Stimulated activated CD8-positive, alpha-beta memory T cell treated with anti-CD3 and anti-CD28 coated beads, Interleukin-12 subunit alpha, Interleukin-12 subunit beta, amount 100 ng/mL, for 4 hours (primary cell): Measurements from ENCODE around the gene ZNF423.

Experiments
- DNase-seq: peaks from one replicate; pipeline ENCODE4 v3.0.0-alpha.2; 2020; ENCODE audit warnings: low read depth

ZNF423 gene

DNA sequence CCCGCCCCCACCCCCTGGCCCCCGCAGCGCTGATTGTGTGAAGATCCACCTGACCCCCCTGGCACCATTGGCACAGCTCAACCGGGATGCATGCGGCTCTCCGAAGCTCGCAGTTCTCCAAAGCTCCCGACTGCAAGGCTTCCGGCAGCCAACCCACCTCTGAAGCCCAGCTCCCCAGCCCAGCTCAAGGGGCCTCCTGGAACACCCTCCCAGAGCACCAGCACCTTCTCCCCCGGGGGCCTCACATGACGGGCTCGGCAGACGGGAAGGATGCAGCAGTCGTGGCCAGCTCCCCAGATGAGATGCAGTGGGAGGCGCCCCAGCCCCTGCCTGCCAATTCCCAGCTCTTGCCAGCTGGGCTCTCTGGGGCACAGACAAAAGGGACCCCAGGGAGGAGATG lies 215.3 kb downstream of the ZNF423 start:
- DNase-seq, result no peak

- no peak for DNase-seq
Measured at GRCh38 chr16:49639739-49640431, 216.0 kb downstream of the ZNF423 start.

GRCh38 chr16:49638673-49639610 lies 217.0 kb downstream of the ZNF423 start:
- DNase-seq, result no peak

DNA sequence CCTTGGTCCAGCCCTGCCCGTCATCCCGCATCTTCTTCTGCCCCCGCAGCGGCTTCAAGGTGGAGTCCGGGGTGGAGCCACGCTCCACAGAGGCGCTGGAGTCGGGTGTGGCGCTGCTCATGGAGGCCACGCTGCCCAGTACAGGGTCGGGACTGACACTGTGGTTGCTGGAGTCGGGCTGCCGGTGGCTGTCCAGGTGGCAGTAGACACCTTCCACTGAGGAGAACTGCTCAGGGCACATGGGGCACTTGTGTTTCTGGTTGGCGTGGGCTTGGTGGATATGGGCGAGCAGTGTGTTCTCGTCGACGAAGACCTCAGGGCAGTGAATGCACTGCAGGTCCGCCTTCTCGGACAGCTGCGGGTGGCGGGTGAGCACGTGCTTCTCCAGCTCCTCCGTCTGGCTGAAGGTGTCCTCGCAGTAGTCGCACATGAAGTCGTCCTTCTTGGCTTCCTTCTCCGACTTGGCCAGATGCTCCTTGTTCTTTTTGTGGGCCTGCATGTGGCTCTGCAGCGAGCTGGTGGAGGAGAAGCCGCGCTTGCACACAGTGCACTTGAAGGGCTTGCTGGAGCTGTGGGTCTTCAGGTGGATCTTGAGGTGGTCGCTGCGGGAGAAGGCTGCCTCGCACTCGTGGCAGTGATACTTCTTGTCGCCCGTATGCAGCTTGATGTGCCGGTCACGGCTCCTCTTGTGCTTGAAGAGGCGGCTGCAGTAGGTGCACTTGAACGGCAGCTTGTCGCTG lies 217.8 kb downstream of the ZNF423 start:
- no peak for DNase-seq

- DNase-seq, result no peak
Measured at GRCh38 chr16:49637511-49637910, 218.4 kb downstream of the ZNF423 start.

- DNase-seq, result no peak
Measured at GRCh38 chr16:49636608-49637007, 219.3 kb downstream of the ZNF423 start.

GRCh38 chr16:49635591-49636581 lies 220.0 kb downstream of the ZNF423 start:
- no peak for DNase-seq

GRCh38 chr16:49635009-49635350 lies 220.9 kb downstream of the ZNF423 start:
- DNase-seq, result no peak

DNA sequence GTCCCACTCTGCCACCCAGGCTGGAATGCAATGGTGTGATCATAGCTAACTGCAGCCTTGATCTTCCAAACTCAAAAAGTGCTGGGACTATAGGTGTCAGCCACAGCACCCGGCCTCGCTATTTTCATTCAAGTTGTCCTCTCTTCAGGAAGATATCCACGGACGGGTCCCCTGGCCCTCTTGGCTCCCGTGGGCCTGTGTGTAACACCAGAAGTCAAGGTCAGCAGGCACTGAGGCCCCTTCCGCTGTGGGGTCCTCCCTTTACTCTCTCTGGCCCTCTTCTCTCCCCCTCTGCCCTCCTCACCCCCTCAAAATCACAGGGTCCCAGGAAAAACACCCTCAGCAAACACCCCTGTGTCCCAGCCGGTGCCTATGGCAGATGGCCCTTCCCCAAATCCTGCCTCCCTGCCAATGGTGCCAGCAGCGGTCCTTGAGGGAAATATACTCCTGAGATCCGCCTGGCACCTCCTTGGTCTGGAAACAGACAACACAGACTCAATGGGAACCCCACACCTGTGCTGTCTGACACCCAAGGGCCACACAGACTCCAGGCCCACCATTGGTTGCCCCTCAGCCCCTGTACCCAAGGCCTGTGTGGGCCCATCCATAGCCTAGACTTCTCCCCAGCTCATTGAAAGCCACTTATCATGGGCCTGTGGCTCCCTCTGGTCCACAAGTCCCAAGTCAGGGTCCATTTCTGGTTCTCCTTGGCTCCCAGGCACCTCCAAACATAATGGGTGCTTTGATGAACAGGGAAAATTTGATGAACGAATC lies 221.5 kb downstream of the ZNF423 start:
- no peak for DNase-seq

GRCh38 chr16:49632795-49633184 lies 223.1 kb downstream of the ZNF423 start:
- DNase-seq, result no peak

DNA sequence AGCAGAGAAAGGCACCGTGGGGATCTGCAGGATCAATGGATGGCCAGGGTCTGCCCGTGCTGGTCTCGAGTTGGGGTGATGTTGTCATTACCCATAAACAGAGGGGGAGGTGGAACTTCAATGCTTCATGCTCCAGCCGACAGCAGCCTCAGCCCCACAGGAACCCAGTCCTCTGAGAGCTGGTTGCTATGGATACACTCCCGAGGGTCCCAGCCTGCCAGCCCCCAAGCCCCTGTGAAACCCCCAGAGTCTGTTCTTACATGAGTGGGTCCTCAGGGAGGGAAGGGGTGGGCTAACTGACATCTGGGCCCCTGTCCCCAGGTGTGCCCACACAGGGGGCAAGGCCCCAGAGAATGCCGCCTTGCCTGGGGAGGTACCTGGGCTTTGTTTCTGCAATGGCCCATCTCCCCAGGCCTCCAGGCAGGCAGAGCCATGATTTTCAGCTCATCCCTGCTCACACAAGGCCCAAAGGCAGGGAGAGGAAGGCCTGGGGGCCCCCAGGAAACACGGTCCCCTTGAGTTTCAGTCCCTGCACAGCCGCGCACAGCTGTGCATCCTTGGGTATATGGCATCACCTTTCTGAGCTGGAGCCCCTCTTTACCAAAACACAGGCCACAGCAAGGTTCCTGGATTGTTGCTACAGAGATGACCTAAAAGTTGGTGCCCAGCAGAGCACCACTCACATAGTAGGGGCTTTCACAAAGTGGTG lies 223.7 kb downstream of the ZNF423 start:
- no peak for DNase-seq

GRCh38 chr16:49631187-49632041 lies 224.5 kb downstream of the ZNF423 start:
- DNase-seq, result no peak

GRCh38 chr16:49630783-49631182 lies 225.1 kb downstream of the ZNF423 start:
- DNase-seq, result no peak

- no peak for DNase-seq
Measured at GRCh38 chr16:49629851-49630250, 226.1 kb downstream of the ZNF423 start.

GRCh38 chr16:49628148-49628547 lies 227.8 kb downstream of the ZNF423 start:
- no peak for DNase-seq

GRCh38 chr16:49625311-49626065 lies 230.4 kb downstream of the ZNF423 start:
- no peak for DNase-seq

DNA sequence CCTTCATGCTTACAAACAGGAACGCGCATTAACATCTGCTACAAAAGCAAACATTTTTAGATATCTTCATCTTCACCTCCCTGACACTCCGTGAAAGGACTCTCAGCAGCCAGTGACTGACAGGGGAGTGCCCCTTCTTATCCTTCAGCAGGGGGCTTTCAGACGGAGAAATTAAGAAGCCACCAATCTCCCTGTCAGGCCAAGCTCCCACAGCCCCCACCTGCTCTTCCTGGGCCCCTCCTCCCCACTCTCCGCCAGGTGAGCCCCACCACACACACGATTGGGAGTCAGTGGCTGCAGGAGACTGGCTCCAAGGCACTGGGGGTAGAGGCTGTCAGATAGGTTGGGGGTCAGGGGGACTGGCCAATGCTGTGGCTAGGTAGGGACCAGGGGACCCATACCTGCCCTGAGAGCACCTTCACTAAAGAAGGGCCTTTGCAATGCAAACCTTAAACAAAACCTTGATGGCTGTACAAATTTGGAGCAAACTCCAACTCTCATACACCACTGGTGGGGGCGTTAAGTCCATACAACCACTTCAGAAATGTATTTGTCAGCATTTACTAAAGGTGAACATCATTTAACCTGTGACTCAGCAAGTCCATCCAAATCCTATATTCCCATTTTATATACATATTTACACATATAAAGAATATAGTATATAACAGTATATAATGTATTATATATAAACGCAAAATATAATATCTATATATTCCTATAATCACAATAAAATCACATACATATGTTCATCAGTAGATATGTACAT lies 232.2 kb downstream of the ZNF423 start:
- no peak for DNase-seq
